HL-60/S4 treated with phorbol 12-myristate 13-acetate at 8.2 ng/mL for 4 days and 3 days (cell line): ENCODE results near the gene PLK5.
"Not testable (repeated sequence)": the region's sequence is repeated elsewhere in the genome, so short reads cannot be mapped to it uniquely, and the experiment has no call there.

Experiments
- in situ Hi-C: fragments of 300-500 bp; cut with MboI; formaldehyde crosslinking; loops from 2 replicates; pipeline ENCODE4 v1.15.0; 2022; ENCODE audit warnings: low sequenced_read_pairs

PLK5 gene

GRCh38 chr19:1507763-1508506 is 15.9 kb upstream of the PLK5 start:
- in situ Hi-C loops = no loop called here

GRCh38 chr19:1508507-1508856 is 15.4 kb upstream of the PLK5 start:
- in situ Hi-C loops = no loop called here

DNA sequence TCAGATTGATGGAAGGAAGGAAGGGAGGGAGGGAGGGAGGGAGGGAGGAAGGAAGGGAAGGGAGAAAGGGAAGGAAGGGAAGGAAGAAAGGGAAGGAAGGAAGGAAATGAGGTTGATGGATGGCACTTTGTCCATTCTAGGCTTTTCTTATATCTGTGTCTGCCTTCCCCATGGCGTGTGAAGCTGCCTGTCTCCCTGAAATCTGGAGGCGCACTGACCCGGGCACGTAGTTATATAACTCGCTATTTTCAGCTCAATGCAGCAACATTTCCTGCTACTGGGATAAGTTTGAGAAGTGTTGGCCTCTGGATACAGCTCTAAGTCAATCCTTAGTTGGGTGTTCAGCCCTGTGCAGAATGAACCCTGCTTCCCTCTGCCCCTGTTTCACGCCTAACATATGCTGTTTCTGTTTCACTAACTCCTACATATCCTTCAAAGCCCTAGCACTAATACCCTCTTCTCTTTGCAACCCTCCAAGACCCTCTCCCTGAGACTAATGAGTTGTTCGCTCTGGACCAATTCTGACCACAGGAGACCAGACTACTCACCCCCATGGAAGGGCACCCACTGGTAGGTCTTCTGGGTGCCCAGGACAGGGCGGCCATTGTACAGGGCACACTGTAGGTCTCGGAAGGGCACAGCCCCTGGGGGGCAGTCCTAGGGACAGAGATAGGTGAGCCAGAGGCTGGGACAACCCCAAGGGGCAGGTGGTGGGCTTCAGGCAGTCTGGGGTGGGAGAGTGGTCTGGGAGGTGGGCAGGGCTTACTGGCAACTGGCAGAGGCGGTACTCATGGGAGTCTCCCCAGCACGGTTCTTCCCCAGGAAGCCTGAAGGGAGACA is 14.1 kb upstream of the PLK5 start:
- in situ Hi-C loops = no loop called here

- in situ Hi-C loops = no loop called here
These were observed 13.5 kb upstream of the PLK5 start for GRCh38 chr19:1510442-1510806.

- in situ Hi-C loops = no loop called here
These were observed 13.1 kb upstream of the PLK5 start for GRCh38 chr19:1510807-1511206.

- in situ Hi-C loops = no loop called here
These were observed 12.3 kb upstream of the PLK5 start for GRCh38 chr19:1511318-1512317.

DNA sequence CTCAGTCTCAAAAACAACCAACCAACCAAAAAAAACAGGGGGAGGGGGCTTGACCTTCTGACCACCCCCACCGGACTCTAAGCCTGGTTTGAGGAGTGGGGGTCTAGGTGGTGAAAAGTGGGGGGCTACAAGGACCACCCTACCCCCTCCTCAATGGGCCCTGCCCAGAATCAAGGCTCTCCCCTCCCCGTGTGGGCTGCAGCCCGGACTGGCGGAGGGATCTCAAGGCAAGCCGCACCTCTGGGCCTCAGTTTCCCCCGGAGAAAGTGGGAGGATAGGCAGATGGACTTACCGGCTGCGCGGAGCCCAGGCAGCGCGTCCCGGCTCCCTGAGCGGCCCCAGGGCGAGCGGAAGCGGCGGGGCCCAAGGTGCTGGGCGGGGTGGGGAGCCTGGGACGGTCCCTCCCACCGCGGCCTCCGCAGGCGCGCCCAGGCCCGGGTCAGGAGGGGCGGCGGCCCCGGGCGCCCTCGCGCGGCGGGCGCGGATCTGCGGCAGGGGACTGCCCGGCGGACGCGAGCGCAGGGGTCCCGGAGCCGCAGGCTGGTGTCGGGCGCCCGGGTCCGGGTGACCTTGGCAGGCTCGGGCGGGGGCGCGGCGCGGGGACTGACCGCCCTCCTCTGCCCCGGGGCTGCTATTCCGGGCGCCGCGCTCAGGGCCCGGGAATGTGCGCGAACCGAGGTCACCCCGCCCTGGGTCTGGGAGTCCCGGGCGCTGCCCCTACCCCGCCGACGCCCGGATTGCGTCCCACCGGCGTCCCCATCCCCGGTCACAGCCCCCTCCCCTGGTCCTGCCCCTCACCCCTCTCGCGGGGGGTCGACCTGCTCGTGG is 11.0 kb upstream of the PLK5 start, which contains the start of gene ADAMTSL5:
TSS of gene ADAMTSL5 (minus strand) at position 349 of the 828 bp plus-strand sequence. CDS start 2,076 bp downstream, outside the sequence.
- in situ Hi-C loops = no loop called here

- in situ Hi-C loops = no loop called here
These were observed 10.2 kb upstream of the PLK5 start for GRCh38 chr19:1513499-1514294.

DNA sequence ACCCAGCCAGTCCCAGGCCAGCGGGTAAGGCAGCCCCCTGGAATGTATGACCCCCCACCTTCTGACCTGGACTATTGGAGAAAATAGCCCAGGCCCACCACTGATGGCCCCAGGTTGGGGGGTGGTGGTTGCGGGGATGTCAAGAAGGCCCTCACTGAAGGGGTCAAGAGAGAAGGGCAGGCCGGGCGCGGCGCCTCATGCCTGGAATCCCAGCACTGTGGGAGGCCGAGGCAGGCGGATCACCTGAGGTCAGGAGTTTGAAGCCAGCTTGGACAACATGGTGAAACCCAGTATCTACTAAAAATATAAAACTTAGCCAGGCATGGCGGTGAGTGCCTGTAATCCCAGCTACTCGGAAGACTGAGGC is 9.6 kb upstream of the PLK5 start:
- in situ Hi-C loops = no loop called here

DNA sequence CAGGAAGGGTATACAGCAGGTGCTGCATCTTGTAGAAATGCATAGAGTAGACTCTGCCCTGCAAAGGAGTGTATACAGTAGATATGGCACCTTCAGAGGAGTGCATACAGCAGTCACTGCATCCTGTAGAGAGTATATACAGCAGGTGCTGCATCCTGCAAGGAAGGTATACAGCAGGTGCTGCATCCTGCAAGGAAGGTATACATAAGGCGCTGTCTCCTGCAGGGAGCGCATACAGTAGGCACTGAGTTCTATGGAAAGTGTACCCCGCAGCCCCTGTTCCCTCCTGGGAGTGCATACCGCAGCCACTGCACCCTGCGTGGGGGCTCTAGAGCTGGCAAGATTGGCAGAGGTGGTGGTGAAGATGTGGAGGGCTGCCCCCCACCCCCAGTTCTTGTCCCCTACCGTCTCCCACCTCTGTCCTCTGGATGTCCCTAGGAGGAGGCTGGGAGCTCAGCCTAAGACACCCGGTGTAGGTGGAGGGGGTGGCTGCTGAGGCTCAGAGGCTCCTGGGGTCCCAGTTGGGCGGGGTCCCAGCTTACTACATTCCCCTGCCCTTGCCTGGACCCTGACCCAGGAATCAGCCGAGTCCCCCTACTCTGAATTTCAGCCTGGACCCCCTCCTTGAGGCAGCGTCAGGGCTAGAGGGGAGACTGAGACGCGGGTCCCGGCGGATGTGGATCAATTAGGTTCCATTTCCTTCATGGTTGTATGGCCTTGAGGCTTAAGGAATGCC is 8.7 kb upstream of the PLK5 start:
- in situ Hi-C loops = no loop called here

DNA sequence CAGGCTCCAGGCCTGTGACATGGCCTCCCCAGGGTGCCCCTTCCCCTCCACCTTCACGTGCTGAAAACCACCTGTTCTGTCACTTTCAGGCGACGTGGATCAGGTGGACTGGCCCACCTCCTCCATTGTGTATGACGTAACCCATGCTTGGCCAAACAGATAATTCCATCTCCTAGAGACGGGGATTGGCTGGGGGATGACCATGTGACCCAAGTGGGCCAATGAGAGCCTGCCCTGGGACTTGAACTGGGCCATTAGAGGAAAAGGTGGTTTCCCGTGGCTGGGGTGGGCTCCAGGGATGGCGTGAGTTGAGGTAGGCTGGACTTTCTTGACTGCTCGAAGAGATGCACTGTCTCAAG is 7.5 kb upstream of the PLK5 start:
- in situ Hi-C loops = no loop called here

- in situ Hi-C loops = no loop called here
These were observed 5.4 kb upstream of the PLK5 start for GRCh38 chr19:1518471-1518870.

DNA sequence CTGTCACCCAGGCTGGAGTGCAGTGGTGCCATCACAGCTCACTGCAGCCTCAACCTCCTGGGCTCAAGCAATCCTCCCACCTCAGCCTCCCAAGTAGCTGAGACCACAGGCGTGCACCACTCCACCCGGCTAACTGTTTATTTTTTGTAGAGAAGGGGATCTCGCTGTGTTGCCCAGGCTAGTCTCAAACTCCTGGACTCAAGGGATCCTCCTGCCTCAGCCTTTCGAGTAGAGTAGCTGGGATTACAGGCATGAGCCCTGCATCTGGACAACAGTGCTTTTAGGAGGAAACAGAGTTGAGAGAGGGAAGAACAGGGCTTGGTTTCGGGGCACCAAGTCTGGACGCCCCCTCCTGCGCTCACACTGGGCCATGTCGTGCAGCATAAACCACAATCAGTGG is 4.1 kb upstream of the PLK5 start:
- in situ Hi-C loops = not testable (repeated sequence)

DNA sequence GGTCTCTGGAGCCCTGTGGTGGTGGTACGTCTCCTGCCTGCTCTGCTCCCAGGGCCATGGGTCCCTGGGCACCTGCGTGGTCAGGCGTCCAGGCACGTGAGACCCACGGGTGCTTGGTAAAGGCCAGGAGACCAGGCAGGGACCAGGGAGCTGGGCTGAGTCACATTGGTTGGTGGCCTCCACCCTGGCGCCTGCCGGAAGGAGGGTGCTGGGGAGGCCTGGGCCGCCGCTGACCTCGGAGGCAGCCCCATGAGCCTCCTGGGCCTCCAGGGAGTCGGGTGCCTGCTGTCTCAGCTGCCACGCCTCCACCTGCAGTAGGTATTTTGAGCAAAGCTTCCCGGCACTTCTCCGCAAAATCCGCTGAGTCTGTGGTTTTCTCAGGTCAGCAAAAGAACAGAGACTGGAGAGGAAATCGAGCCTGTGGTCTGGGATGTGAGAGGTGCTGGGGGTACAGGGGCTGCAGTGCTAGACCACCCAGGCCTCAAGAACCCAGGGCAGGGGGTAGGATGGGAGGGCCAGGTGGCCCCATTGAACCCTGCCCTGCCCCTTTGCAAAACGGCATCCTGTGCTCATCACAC is 3.6 kb upstream of the PLK5 start:
- in situ Hi-C loops = no loop called here

- in situ Hi-C loops = no loop called here
These were observed 2.2 kb upstream of the PLK5 start for GRCh38 chr19:1521636-1522035.

GRCh38 chr19:1522061-1522460 is 1.8 kb upstream of the PLK5 start:
- in situ Hi-C loops = no loop called here

- in situ Hi-C loops = no loop called here
These were observed 1.0 kb upstream of the PLK5 start for GRCh38 chr19:1522838-1523237.

- in situ Hi-C loops = no loop called here
These were observed 552 bp downstream of the PLK5 start for GRCh38 chr19:1524287-1524971.
